ENCODE measurements around the gene CHI3L2. TPM values are rescaled to one million over a fixed set of nuclear protein-coding genes. Genes with fewer than 3 reads are reported as not detected.
"Not testable (repeated sequence)": the region's sequence is repeated elsewhere in the genome, so short reads cannot be mapped to it uniquely, and the experiment has no call there.

CHI3L2 gene
- total RNA-seq, 1 donor from 2014 or later: 3.9 TPM

DNA sequence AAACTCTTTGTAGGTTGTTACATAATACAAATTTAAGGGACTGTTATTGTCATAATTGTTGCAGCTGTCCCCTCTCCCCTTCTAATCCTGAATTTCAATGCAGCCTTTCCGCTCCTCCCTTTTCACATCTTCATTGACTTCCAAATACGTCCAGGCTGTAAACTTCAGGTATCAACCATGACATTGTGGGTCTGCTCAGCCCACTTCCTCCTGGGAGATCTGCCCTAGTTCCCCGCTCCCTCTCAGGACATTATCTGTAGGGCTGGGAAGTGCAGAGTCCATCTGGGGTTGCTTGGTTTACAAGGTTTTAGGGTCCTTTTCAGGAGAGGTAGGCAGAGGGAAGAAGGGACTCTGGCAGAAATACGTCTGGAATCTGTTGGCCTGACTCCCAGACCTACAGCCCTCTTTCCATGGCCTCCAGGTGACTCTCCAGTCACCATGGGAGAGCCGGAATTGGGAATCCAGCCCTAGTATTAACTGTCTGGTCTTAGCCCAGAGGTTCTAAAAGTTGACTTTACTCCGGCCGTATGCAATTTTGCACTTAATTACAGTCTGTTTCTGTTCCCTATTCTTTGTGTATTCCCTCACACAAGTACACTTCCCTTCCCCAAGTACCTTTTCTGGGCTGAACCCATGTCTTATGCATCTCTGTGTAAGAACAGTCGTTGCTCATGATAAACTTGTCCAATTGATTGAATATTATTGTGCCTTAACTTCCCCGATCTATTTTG, 22.4 kb upstream of the CHI3L2 start:
- peak; percentile 60 for DNase-seq
- no peaks in the 10 kb centered on the region for H3K9me3 Mint-ChIP-seq
- intact Hi-C loops (cut with micrococcal nuclease): loop anchor here (1.0 to 5.0 kb wide), 5 partner anchors 11 to 552 kb away; partner anchors contain the start of genes DDX20, KCNA3 and LRIF1
- peak overlapping the region; percentile 98 for H3K4me3 Mint-ChIP-seq
- H3K27me3 Mint-ChIP-seq: no peaks in the 10 kb centered on the region
- peak overlapping the region; percentile 91 for H3K27ac Mint-ChIP-seq
- peaks cover 62% of the 10 kb centered on the region for H3K4me1 Mint-ChIP-seq
- H3K36me3 Mint-ChIP-seq (ENCODE audit: low read depth): no peaks in the 10 kb centered on the region

DNA sequence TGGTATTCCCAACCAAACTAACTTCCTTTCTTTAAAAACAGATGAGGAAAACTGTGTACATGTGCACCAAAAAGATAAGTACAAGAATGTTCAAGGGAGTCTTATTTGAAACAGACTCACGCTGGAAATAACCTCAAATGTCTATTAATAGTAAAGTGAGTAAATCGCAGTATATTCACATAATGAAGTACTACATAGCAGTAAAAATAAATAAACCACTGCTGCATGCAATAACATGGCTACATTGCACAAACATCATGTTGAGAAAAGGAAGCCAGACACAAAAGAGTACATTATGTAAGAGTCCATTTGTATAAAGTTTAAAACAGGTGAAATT, 21.8 kb upstream of the CHI3L2 start:
- H3K4me1 Mint-ChIP-seq: peaks cover 59% of the 10 kb centered on the region
- intact Hi-C loops (cut with micrococcal nuclease): no loop called here
- H3K27ac Mint-ChIP-seq: peak overlapping the region; percentile 91
- H3K27me3 Mint-ChIP-seq: no peaks in the 10 kb centered on the region
- H3K4me3 Mint-ChIP-seq: no peak overlapping the region
- DNase-seq: no peak
- H3K9me3 Mint-ChIP-seq: no peaks in the 10 kb centered on the region
- no peaks in the 10 kb centered on the region for H3K36me3 Mint-ChIP-seq (ENCODE audit: low read depth)

DNA sequence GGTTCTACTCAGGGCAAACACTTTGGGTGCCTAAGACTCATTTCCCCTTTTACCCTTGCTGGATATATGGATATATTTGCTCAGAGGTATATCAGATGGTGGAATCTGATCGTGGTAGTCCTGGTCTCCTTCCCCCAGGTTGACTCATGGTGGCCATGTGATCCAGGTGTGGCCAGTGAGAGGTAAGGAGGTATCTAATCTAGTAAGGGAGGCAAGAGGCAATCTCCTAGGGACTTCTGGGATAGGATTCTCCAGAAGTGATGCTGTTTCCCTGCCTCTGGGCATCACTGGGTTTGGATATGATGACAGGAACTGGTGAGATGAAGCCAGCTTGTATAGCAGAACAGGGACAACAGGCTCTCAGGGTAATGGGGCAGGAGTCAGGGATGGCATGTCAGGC, 18.6 kb upstream of the CHI3L2 start:
- intact Hi-C loops (cut with micrococcal nuclease): no loop called here
- no peak for DNase-seq
- no peak overlapping the region for H3K27ac Mint-ChIP-seq
- no peaks in the 10 kb centered on the region for H3K36me3 Mint-ChIP-seq (ENCODE audit: low read depth)
- no peak overlapping the region for H3K4me3 Mint-ChIP-seq
- no peaks in the 10 kb centered on the region for H3K9me3 Mint-ChIP-seq
- H3K4me1 Mint-ChIP-seq: peaks cover 49% of the 10 kb centered on the region
- no peaks in the 10 kb centered on the region for H3K27me3 Mint-ChIP-seq

DNA sequence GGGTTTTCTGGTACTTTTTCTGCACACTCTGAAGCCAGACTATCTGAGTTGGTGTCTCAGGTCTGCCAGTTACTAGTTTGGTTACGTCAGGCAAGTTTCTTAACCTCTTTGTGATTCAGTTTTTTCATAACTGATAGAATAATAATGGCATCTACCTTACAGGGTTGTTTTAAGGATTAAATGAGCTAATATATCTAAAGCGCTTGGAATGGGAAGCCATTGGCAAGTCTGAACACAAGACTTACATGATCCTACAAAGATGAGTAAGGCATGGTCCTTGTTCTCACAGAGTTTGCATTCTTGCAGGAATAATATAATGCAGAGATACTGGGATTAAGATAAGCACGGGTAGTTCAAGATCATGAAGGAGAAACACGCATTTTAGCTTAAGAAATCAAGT, 17.9 kb upstream of the CHI3L2 start:
- intact Hi-C loops (cut with micrococcal nuclease): no loop called here
- peaks cover 55% of the 10 kb centered on the region for H3K4me1 Mint-ChIP-seq
- no peaks in the 10 kb centered on the region for H3K27me3 Mint-ChIP-seq
- H3K9me3 Mint-ChIP-seq: no peaks in the 10 kb centered on the region
- H3K36me3 Mint-ChIP-seq (ENCODE audit: low read depth): no peaks in the 10 kb centered on the region
- H3K4me3 Mint-ChIP-seq: no peak overlapping the region
- no peak for DNase-seq
- H3K27ac Mint-ChIP-seq: no peak overlapping the region

DNA sequence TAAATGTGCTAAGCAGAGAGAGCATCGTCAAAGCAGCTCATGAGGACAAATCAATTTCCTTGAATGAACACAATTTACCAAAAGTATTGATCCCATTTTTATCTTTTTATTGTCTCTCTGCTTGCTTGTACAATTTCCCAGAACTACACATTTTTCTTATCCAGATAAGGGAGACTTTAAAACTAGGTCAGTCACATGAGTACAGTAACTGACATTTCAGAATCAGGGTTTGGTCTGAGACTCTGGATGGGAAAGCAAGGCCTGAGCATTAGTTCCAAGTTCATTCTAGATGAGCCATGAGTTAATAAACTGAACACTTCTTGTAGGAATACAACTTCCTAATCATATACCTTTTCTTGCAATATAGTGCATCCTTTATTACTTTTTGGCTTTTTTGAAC, 15.6 kb upstream of the CHI3L2 start:
- Mint-ChIP-seq H3K9me3 (no peaks in the 10 kb centered on the region), H3K27me3 (no peaks in the 10 kb centered on the region), H3K4me1 (peaks cover 58% of the 10 kb centered on the region), H3K27ac (no peak overlapping the region), H3K4me3 (no peak overlapping the region), H3K36me3 (ENCODE audit: low read depth) (peaks cover 2% of the 10 kb centered on the region)
- DNase-seq: no peak
- intact Hi-C loops (cut with micrococcal nuclease): no loop called here

DNA sequence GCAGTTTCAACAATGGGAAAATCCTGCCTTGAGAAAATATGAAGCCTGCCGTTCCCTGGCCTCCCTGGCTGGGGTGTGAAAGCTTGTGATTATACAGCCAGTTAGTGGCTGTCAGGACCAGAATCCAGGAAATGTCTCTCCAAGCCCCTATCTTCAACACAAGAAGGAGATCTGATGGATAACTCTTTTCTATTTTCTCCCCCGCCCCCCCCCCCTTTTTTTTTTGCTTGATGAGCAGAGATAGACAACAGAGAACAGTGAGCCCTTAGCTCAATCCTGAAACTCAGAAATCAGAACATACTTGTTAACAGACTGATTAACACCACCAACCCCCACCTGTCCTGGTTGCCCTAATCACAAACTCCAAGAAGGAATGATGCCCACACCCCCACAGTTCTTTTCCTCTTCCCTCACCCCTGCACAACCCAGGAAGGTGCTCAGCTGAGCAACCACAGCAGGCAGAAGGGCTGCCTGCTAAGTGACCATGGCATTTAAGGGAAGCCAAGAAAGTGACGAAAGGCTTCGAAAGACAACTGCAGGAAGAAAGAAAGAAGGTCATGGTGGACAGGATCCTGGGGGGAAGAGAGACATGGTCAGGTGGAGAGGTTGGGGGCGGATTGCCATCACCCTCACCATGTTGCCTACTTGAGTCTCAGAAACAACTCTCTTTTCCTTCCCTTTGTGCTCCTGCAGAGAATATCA, 14.7 kb upstream of the CHI3L2 start:
- peak; percentile 58 for DNase-seq
- Mint-ChIP-seq H3K36me3 (ENCODE audit: low read depth) (peaks cover 2% of the 10 kb centered on the region), H3K4me1 (peaks cover 64% of the 10 kb centered on the region), H3K27me3 (no peaks in the 10 kb centered on the region), H3K9me3 (no peaks in the 10 kb centered on the region), H3K27ac (peak overlapping the region; percentile 62), H3K4me3 (peak overlapping the region; percentile 84)
- intact Hi-C loops (cut with micrococcal nuclease): no loop called here

DNA sequence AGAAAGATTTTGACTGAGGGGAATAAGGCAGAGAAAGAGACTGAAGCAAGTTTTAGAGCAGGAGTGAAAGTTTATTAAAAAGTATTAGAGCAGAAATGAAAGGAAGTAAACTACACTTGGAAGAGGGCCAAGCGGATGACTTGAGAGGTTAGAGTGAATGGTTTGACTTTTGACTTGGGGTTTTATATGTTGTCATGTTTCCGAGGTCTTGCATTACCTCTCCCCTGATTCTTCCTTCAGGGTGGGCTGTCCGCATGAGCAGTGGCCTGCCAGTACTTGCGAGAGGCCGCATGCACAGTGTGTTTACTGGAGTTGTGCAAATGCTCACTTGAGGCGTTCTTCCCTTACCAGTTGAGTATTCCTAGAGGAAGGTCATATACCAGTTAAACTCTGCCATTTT, 14.1 kb upstream of the CHI3L2 start:
- no peaks in the 10 kb centered on the region for H3K9me3 Mint-ChIP-seq
- H3K4me1 Mint-ChIP-seq: peaks cover 68% of the 10 kb centered on the region
- DNase-seq: peak; percentile 64
- peak overlapping the region; percentile 84 for H3K4me3 Mint-ChIP-seq
- peak overlapping the region; percentile 92 for H3K27ac Mint-ChIP-seq
- H3K27me3 Mint-ChIP-seq: no peaks in the 10 kb centered on the region
- intact Hi-C loops (cut with micrococcal nuclease): no loop called here
- peaks cover 5% of the 10 kb centered on the region for H3K36me3 Mint-ChIP-seq (ENCODE audit: low read depth)

DNA sequence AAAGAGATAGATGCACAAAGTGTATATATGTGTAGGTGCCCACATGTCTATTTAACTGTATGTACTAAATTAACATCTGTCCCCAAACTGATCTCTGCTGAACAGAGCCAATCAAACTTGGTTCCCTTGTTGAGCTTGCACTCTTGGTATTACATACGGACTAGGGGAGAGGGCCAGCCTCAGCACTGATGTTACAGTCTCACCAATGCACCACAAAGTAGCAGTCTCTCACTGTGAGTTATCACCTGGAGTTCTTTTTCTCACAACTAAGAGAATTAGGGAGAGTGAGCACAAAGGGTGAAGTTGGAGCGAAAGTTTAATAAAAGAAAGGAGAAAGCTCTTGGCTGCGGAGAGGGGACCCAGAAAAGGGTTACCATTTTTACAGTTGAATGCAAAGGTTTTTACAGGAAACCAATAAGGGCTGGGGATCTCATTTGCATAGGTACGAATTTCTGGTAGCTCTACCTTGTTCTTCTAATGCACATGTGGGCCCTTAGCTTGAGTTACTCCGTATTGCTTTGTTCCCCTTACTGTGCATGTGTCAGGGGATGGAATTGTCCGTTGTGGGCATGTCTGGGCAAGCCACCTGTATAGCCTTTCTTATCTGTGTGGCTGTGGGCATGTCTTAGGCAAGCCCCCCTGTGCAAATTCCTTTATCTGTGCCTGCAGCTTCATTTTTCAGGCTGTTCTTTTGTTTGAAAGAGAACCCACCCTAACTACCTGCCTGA, 13.3 kb upstream of the CHI3L2 start:
- Mint-ChIP-seq H3K27ac (peak overlapping the region; percentile 92), H3K4me1 (peaks cover 69% of the 10 kb centered on the region), H3K4me3 (peak overlapping the region; percentile 84), H3K9me3 (no peaks in the 10 kb centered on the region), H3K27me3 (no peaks in the 10 kb centered on the region), H3K36me3 (ENCODE audit: low read depth) (peaks cover 5% of the 10 kb centered on the region)
- peak; percentile 76 for DNase-seq
- intact Hi-C loops (cut with micrococcal nuclease): loop anchor here (1.0 kb wide), 1 partner anchor 8 kb away; no protein-coding TSS in a partner anchor

DNA sequence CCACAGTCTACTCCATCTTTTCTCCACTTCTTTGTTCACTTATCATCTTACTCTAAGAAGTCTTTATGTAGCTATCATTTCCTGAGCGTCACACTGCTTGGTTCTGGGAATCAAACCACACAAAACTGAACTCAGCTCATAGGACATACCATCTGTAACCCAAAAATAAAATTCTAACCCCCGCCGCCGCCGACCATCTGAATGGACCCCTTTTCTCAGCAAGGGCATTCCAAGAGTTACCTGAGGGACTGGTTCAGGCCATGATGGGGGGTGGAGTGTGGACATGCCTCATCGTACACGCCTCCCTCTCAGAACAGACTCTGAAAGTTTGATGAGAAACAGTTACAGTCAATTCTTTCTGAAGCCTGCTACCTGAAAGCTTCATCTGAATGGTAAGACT, 12.6 kb upstream of the CHI3L2 start:
- DNase-seq: peak; percentile 87

DNA sequence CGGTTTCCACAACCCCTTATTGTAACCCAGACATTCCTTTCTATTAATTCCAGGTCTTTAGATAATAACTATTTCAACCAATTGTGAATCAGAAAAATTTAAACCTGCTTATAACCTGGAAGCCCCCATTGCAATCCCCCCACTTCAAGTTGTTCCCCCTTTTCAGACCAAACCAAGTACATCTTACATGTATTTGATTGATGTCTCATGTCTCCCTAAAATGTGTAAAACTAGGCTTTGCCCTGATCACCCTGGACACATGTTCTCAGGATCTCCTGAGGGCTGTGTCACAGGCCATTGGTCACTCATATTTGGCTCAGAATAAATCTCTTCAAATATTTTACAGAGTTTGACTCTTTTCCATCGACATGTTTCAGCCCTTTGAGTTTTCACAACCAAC, 12.2 kb upstream of the CHI3L2 start:
- Mint-ChIP-seq H3K4me3 (peak overlapping the region; percentile 84), H3K27ac (peak overlapping the region; percentile 92), H3K4me1 (peaks cover 76% of the 10 kb centered on the region)
- not testable (repeated sequence) for H3K9me3 Mint-ChIP-seq; H3K36me3 Mint-ChIP-seq (ENCODE audit: low read depth); H3K27me3 Mint-ChIP-seq
- intact Hi-C loops (cut with micrococcal nuclease): loop anchor here (5.0 kb wide), 5 partner anchors 253 to 583 kb away; partner anchors contain the start of gene LRIF1
- DNase-seq: peak; percentile 64

More for the DNA sequence above, 12.6 kb upstream of the CHI3L2 start:
- no peaks in the 10 kb centered on the region for H3K27me3 Mint-ChIP-seq
- H3K36me3 Mint-ChIP-seq (ENCODE audit: low read depth): peaks cover 5% of the 10 kb centered on the region
- peak overlapping the region; percentile 92 for H3K27ac Mint-ChIP-seq
- no peaks in the 10 kb centered on the region for H3K9me3 Mint-ChIP-seq
- H3K4me1 Mint-ChIP-seq: peaks cover 72% of the 10 kb centered on the region
- intact Hi-C loops (cut with micrococcal nuclease): loop anchor here (1.0 to 5.0 kb wide), 6 partner anchors 7 to 583 kb away; partner anchors contain the start of gene LRIF1
- H3K4me3 Mint-ChIP-seq: peak overlapping the region; percentile 84

DNA sequence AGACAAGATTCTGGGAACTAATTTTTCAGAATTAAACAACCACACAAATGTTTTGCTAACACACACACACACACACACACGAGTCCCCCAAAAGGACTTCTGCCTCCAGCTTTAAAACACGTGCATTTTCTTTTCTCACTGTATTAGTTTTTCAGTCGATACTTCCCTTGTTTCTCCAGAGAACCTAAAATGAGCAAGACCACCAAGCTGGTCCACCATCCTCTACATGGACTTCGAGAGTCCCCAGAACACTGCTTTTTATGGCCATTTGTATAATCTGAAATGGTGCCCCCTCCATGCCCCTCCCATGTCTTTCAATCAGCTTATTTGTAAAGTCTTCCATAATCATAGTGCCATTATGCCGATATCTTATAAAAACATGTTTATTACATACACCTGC, 10.8 kb upstream of the CHI3L2 start:
- peaks cover 5% of the 10 kb centered on the region for H3K36me3 Mint-ChIP-seq (ENCODE audit: low read depth)
- peak overlapping the region; percentile 92 for H3K27ac Mint-ChIP-seq
- intact Hi-C loops (cut with micrococcal nuclease): loop anchor here (1.0 to 5.0 kb wide), 11 partner anchors 12 to 584 kb away; partner anchors contain the start of genes ATP5PB, CEPT1, DENND2D and DRAM2
- no peaks in the 10 kb centered on the region for H3K9me3 Mint-ChIP-seq
- peak; percentile 62 for DNase-seq
- no peaks in the 10 kb centered on the region for H3K27me3 Mint-ChIP-seq
- H3K4me1 Mint-ChIP-seq: peaks cover 89% of the 10 kb centered on the region
- peak overlapping the region; percentile 84 for H3K4me3 Mint-ChIP-seq

DNA sequence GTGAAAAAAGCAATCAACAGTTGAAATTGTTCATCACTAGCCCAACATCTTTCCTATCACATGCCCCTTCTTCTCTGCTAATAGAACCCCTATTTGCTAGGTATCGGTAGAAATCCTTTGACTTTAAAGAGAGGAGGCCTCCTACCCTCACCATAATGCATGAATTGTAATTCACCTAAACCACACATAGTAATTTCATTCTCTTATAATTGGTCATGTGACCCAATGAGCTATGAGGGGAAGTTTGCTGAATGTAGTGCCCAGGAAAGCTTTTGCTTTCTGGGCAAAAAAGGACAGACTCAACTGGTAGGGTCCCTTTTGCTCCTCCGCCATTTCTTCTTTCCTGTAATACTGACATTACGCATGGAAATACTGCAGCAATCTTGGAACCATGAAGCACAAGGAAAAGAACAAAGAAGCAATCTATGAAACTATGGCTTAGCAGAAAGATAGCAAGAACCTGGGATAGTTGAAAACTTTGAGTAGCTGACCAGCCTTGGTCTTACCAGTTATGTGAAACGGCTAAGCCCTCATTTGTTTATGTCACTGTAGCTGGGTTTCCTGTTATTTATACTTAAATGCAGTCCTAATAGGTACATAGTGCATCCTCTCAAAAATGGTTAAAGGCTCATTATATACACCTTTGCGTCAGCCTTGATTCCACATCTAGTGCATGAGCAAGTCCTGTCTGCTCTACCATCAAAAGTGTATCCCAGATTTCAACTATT, 10.2 kb upstream of the CHI3L2 start:
- H3K9me3 Mint-ChIP-seq: no peaks in the 10 kb centered on the region

More for the DNA sequence above, 10.2 kb upstream of the CHI3L2 start:
- no peak for DNase-seq
- Mint-ChIP-seq H3K27ac (peak overlapping the region; percentile 92), H3K4me3 (peak overlapping the region; percentile 84), H3K36me3 (ENCODE audit: low read depth) (peaks cover 5% of the 10 kb centered on the region), H3K4me1 (peaks cover 94% of the 10 kb centered on the region), H3K27me3 (no peaks in the 10 kb centered on the region)
- intact Hi-C loops (cut with micrococcal nuclease): loop anchor here (2.0 to 5.0 kb wide), 8 partner anchors 231 to 585 kb away; partner anchors contain the start of genes ATP5PB, LRIF1 and WDR77
